ENCODE measurements around the gene PEX14.

PEX14 gene

GRCh38 chr1:10528066-10529014 is 53.6 kb downstream of the PEX14 start:
- H3K9me3 ChIP-seq (ENCODE audit: severe bottlenecking), result no peaks in the 10 kb centered on the region
- no peak overlapping the region for H3K4me3 ChIP-seq (ENCODE audit: low read depth, low read length)
- no peaks in the 10 kb centered on the region for H3K36me3 ChIP-seq
- no peak for TF ChIP-seq CTCF (IDR thresholded peaks at IDR 0.05; ENCODE audit: low read depth, low read length)
- DNase-seq, result no peak
- H3K27ac ChIP-seq, result no peak overlapping the region
- H3K27me3 ChIP-seq (ENCODE audit: insufficient read depth, low read depth, severe bottlenecking), result no peaks in the 10 kb centered on the region

- DNase-seq, result no peak
- Histone ChIP-seq H3K36me3 (no peaks in the 10 kb centered on the region), H3K4me3 (ENCODE audit: low read depth, low read length) (no peak overlapping the region), H3K9me3 (ENCODE audit: severe bottlenecking) (no peaks in the 10 kb centered on the region), H3K27me3 (ENCODE audit: insufficient read depth, low read depth, severe bottlenecking) (no peaks in the 10 kb centered on the region), H3K27ac (no peak overlapping the region)
- TF ChIP-seq CTCF (IDR thresholded peaks at IDR 0.05; ENCODE audit: low read depth, low read length), result no peak
These were observed 54.3 kb downstream of the PEX14 start for GRCh38 chr1:10529091-10529490.

- Histone ChIP-seq H3K36me3 (no peaks in the 10 kb centered on the region), H3K27ac (no peak overlapping the region), H3K27me3 (ENCODE audit: insufficient read depth, low read depth, severe bottlenecking) (no peaks in the 10 kb centered on the region), H3K4me3 (ENCODE audit: low read depth, low read length) (no peak overlapping the region), H3K9me3 (ENCODE audit: severe bottlenecking) (no peaks in the 10 kb centered on the region)
- no peak for DNase-seq
- no peak for TF ChIP-seq CTCF (IDR thresholded peaks at IDR 0.05; ENCODE audit: low read depth, low read length)
These were observed 55.0 kb downstream of the PEX14 start for GRCh38 chr1:10529765-10530164.

- no peak overlapping the region for H3K27ac ChIP-seq
- no peak overlapping the region for H3K4me3 ChIP-seq (ENCODE audit: low read depth, low read length)
- peak; percentile 92 for TF ChIP-seq CTCF (IDR thresholded peaks at IDR 0.05; ENCODE audit: low read depth, low read length)
- DNase-seq, result peak; percentile 68
- no peaks in the 10 kb centered on the region for H3K36me3 ChIP-seq
- no peaks in the 10 kb centered on the region for H3K9me3 ChIP-seq (ENCODE audit: severe bottlenecking)
- no peaks in the 10 kb centered on the region for H3K27me3 ChIP-seq (ENCODE audit: insufficient read depth, low read depth, severe bottlenecking)
These were observed 55.6 kb downstream of the PEX14 start for GRCh38 chr1:10530281-10530740.

- Histone ChIP-seq H3K27ac (no peak overlapping the region), H3K9me3 (ENCODE audit: severe bottlenecking) (no peaks in the 10 kb centered on the region), H3K4me3 (ENCODE audit: low read depth, low read length) (no peak overlapping the region), H3K36me3 (no peaks in the 10 kb centered on the region), H3K27me3 (ENCODE audit: insufficient read depth, low read depth, severe bottlenecking) (no peaks in the 10 kb centered on the region)
- no peak for DNase-seq
- TF ChIP-seq CTCF (IDR thresholded peaks at IDR 0.05; ENCODE audit: low read depth, low read length), result no peak
These were observed 56.2 kb downstream of the PEX14 start for GRCh38 chr1:10530756-10531495.
